MM.1S (cell line): ENCODE data around the gene MXRA7.

ENCODE experiments used
- EZH2 ChIP-seq: fragments of 300-600 bp; sonication (generic); optimal IDR thresholded peaks from 2 replicates; pipeline ENCODE3; 2017; ENCODE audit warnings: low read depth, mild to moderate bottlenecking, antibody characterized with exemption, low read length, mixed read lengths
- TF ChIP-seq, protein P1 (sequence below): fragments of 300-600 bp; sonication (generic); IDR thresholded peaks from 2 replicates; pipeline ENCODE4 v1.5.1; 2016; ENCODE audit warnings: antibody characterized with exemption, low read length, mixed read lengths

DNA sequence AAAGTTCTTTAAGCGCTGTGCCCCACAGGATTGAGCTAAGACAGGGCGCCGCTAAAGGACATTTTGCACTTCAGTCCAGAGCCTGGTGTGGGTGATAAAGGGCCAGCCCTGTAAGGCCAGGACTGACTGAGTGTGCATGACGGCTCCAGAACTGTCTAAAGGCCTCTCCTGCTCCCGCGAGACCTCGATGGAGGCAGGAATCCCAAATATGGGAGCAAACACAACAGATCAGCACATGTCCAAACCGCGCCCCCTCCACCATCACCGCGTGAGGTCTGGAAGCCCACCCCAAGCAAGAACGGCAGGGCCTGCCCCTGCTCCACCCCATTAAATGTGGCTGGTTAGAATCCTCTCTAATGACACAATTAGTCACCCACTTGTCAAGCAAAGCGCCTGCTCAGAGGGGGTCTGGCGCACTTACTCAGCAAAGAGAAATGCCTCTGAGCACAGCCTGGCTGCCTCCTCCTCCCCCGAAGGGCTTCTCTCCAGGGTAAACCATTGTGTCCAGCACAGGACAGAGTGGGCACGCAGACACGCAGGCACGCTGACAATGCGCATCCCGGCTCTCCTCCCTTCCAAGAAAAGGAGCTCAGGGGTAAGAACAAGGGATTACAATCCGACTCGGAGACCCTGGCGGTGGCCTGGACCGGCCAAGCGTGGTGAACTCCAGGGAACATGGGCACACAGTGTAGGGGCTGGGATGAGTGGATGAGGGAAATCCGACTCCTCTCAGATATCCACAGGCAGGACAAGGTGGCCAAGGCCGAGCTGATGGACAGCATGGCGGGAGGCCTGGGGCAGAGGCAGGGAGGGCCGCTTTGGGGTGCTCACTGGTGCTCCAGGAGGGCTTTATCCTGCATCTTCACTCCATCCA, 1.5 kb downstream of the MXRA7 start:
- TF ChIP-seq, protein P1, sequence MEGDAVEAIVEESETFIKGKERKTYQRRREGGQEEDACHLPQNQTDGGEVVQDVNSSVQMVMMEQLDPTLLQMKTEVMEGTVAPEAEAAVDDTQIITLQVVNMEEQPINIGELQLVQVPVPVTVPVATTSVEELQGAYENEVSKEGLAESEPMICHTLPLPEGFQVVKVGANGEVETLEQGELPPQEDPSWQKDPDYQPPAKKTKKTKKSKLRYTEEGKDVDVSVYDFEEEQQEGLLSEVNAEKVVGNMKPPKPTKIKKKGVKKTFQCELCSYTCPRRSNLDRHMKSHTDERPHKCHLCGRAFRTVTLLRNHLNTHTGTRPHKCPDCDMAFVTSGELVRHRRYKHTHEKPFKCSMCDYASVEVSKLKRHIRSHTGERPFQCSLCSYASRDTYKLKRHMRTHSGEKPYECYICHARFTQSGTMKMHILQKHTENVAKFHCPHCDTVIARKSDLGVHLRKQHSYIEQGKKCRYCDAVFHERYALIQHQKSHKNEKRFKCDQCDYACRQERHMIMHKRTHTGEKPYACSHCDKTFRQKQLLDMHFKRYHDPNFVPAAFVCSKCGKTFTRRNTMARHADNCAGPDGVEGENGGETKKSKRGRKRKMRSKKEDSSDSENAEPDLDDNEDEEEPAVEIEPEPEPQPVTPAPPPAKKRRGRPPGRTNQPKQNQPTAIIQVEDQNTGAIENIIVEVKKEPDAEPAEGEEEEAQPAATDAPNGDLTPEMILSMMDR: no peak
- TF ChIP-seq EZH2: no peak
